GM12878 (cell line): Measurements from ENCODE around the gene SLC2A5. TPM values are rescaled to one million over a fixed set of nuclear protein-coding genes. Genes with fewer than 3 reads are reported as not detected.
A peak's percentile ranks its signal among the peaks of the same experiment; 100 is the strongest.

Experiments
- BCL3 ChIP-seq: IDR thresholded peaks from 2 replicates; pipeline ENCODE4 v1.6.1; 2011; ENCODE audit warnings: borderline replicate concordance, low read depth, mild to moderate bottlenecking, moderate library complexity, low read length; ENCODE audit not compliant: insufficient read depth, poor library complexity, severe bottlenecking
- EGR1 ChIP-seq, 2 experiments: IDR thresholded peaks; 1 replicate in 1 of 2; 2 replicates in 1 of 2; pipeline ENCODE4 v1.6.1; 2011 to 2012; ENCODE audit warnings: low read depth in 2 of 2, low read length in 2 of 2, borderline replicate concordance in 1 of 2, mild to moderate bottlenecking in 1 of 2, moderate library complexity in 1 of 2
- ETV6 ChIP-seq, 2 experiments: fragments of 450-650 bp in 1 of 2; IDR thresholded peaks in 1 of 2; conservative IDR thresholded peaks in 1 of 2; 2 replicates each; pipeline ENCODE4 v1.6.1; 2014; ENCODE audit warnings: antibody characterized with exemption in 1 of 2, borderline replicate concordance in 1 of 2, low read depth in 1 of 2, mild to moderate bottlenecking in 1 of 2, moderate library complexity in 1 of 2
- FOXM1 ChIP-seq: IDR thresholded peaks from 2 replicates; pipeline ENCODE4 v1.6.1; 2012; ENCODE audit warnings: low read depth, mild to moderate bottlenecking, inconsistent platforms, low read length, moderate library complexity
- HSF1 ChIP-seq: fragments of 150-350 bp; IDR thresholded peaks from 2 replicates; pipeline ENCODE4 v1.6.1; 2014; ENCODE audit warnings: mild to moderate bottlenecking, low read depth, low read length
- KAT2A ChIP-seq: conservative IDR thresholded peaks from 2 replicates; pipeline ENCODE4 v1.6.1; 2011; ENCODE audit warnings: low read depth, low read length; ENCODE audit not compliant: control insufficient read depth
- MTA2 ChIP-seq: fragments of 450-650 bp; IDR thresholded peaks from 2 replicates; pipeline ENCODE4 v1.6.1; 2016; ENCODE audit warnings: low read depth, mild to moderate bottlenecking, moderate library complexity
- MYB ChIP-seq: fragments of 150-350 bp; IDR thresholded peaks from 2 replicates; pipeline ENCODE4 v1.6.1; 2014; ENCODE audit warnings: mild to moderate bottlenecking, low read depth, low read length, borderline replicate concordance
- NFYA ChIP-seq: IDR thresholded peaks from 2 replicates; pipeline ENCODE4 v1.6.1; 2011; ENCODE audit warnings: low read depth, mild to moderate bottlenecking, low read length, improper control_type of control experiment, borderline replicate concordance
- PAX8 ChIP-seq: fragments of 450-650 bp; IDR thresholded peaks from 2 replicates; pipeline ENCODE4 v1.6.1; 2017; ENCODE audit warnings: mild to moderate bottlenecking, moderate library complexity
- POLR2AphosphoS5 ChIP-seq: IDR thresholded peaks from 2 replicates; pipeline ENCODE4 v1.6.1; 2011; ENCODE audit warnings: mild to moderate bottlenecking, low read length, inconsistent platforms
- POU2F2 ChIP-seq: IDR thresholded peaks from 3 replicates; pipeline ENCODE4 v1.6.1; 2011; ENCODE audit warnings: low read depth, mild to moderate bottlenecking, low read length, borderline replicate concordance
- ZNF274 ChIP-seq: IDR thresholded peaks from one replicate; pipeline ENCODE4 v1.8.0; 2011; ENCODE audit not compliant: insufficient read length, insufficient read depth
- ZNF687 ChIP-seq: fragments of 450-650 bp; IDR thresholded peaks from 2 replicates; pipeline ENCODE4 v1.6.1; 2017; ENCODE audit warnings: mild to moderate bottlenecking, moderate library complexity
- polyA plus RNA-seq, 11 experiments: library from polyadenylated mRNA; depleted of rRNA in 4 of 11; unstranded in 6 of 11; stranded (reverse) in 5 of 11; fragments of >200 nt; fragmentation: Nextera tagmentation in 4 of 11; fragmentation: Illumina TruSeq in 1 of 11; extraction: Ambion mirVana in 4 of 11; extraction: Trizol in 1 of 11; gene quantifications; 1 replicate in 1 of 11; 2 replicates in 10 of 11; pipeline versions ENCODE4 v1.2.1 to v1.2.3, GENCODE V29; 2011 to 2016; ENCODE audit warnings: inconsistent platforms in 2 of 11, missing spikeins in 2 of 11, low read depth in 1 of 11
- total RNA-seq, 4 experiments: library from RNA; depleted of rRNA in 3 of 4; stranded (reverse); fragments of >200 nt in 3 of 4; fragmentation: Illumina TruSeq in 1 of 4; extraction: Trizol in 1 of 4; gene quantifications; 2 replicates each; pipeline versions ENCODE4 v1.2.1 to v1.2.3, GENCODE V29; 2013 to 2021
- TF ChIP-seq, protein P1 (sequence below): IDR thresholded peaks from 2 replicates; pipeline ENCODE4 v1.6.1; 2012; ENCODE audit warnings: low read depth, low read length, improper control_type of control experiment
- TF ChIP-seq, protein P2 (sequence below), 3 experiments: IDR thresholded peaks in 2 of 3; conservative IDR thresholded peaks in 1 of 3; 2 replicates each; pipeline ENCODE4 v1.5.1; 2011; ENCODE audit warnings: low read depth in 3 of 3, low read length in 3 of 3, mild to moderate bottlenecking in 3 of 3, control low read depth in 2 of 3, moderate library complexity in 2 of 3, inconsistent platforms in 1 of 3, mixed read lengths in 1 of 3; ENCODE audit not compliant: control insufficient read depth in 2 of 3, insufficient read depth in 1 of 3; ENCODE audit errors: extremely low read depth in 1 of 3

SLC2A5 gene
- total and polyA plus RNA-seq, 10 of the 15 experiments (the other 5 are each of a cell fraction or from before 2014, with no cell fraction given): 4.5 to 76.6 (median 23.9) TPM

GRCh38 chr1:9066945-9067807 lies 2.3 kb downstream of the SLC2A5 start (continued):
- TF ChIP-seq, protein P1, sequence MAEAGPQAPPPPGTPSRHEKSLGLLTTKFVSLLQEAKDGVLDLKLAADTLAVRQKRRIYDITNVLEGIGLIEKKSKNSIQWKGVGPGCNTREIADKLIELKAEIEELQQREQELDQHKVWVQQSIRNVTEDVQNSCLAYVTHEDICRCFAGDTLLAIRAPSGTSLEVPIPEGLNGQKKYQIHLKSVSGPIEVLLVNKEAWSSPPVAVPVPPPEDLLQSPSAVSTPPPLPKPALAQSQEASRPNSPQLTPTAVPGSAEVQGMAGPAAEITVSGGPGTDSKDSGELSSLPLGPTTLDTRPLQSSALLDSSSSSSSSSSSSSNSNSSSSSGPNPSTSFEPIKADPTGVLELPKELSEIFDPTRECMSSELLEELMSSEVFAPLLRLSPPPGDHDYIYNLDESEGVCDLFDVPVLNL: no peak
- no peak for TF ChIP-seq HSF1
- peak; percentile 40; the same call in 1 of the 3 replicates for TF ChIP-seq POU2F2
- TF ChIP-seq, protein P2, sequence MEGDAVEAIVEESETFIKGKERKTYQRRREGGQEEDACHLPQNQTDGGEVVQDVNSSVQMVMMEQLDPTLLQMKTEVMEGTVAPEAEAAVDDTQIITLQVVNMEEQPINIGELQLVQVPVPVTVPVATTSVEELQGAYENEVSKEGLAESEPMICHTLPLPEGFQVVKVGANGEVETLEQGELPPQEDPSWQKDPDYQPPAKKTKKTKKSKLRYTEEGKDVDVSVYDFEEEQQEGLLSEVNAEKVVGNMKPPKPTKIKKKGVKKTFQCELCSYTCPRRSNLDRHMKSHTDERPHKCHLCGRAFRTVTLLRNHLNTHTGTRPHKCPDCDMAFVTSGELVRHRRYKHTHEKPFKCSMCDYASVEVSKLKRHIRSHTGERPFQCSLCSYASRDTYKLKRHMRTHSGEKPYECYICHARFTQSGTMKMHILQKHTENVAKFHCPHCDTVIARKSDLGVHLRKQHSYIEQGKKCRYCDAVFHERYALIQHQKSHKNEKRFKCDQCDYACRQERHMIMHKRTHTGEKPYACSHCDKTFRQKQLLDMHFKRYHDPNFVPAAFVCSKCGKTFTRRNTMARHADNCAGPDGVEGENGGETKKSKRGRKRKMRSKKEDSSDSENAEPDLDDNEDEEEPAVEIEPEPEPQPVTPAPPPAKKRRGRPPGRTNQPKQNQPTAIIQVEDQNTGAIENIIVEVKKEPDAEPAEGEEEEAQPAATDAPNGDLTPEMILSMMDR (IDR thresholded peaks at IDR 0.05 in 2 of 3, conservative IDR thresholded peaks at IDR 0.05 in 1 of 3; ENCODE audit: control insufficient read depth in 2 of 3, extremely low read depth in 1 of 3, insufficient read depth in 1 of 3, low read depth in 3 of 3, low read length in 3 of 3): peak in 2 of 3 experiments; percentile 1 to 16; a peak in 1 of 6 replicates
- TF ChIP-seq ETV6 (conservative IDR thresholded peaks at IDR 0.05 in 1 of 2, IDR thresholded peaks at IDR 0.05 in 1 of 2; ENCODE audit: borderline replicate concordance in 1 of 2, low read depth in 1 of 2): peak in 1 of 2 experiments; percentile 44; a peak in 1 of 4 replicates
- TF ChIP-seq MTA2: no peak
- TF ChIP-seq FOXM1: no peak
- TF ChIP-seq BCL3: no peak
- TF ChIP-seq POLR2AphosphoS5: peak; percentile 56; the same call in 1 of the 2 replicates
- TF ChIP-seq PAX8: no peak
- TF ChIP-seq EGR1 (IDR thresholded peaks at IDR 0.05; ENCODE audit: borderline replicate concordance in 1 of 2, low read depth in 2 of 2, low read length in 2 of 2): peak in 1 of 2 experiments; percentile 5; a peak in 1 of 3 replicates
- no peak for TF ChIP-seq NFYA
- no peak for TF ChIP-seq MYB
- peak; percentile 95 for TF ChIP-seq ZNF687
- TF ChIP-seq ZNF274: no peak
- TF ChIP-seq KAT2A: no peak
